HG02943 (cell line): Measurements from ENCODE around the gene GCC2.
A peak's percentile ranks its signal among the peaks of the same experiment; 100 is the strongest.
"Not testable (repeated sequence)": the region's sequence is repeated elsewhere in the genome, so short reads cannot be mapped to it uniquely, and the experiment has no call there.

ENCODE experiments used
- ATAC-seq: cut with Tn5 transposase; IDR thresholded peaks from one replicate; pipeline ENCODE4 v1.9.1; 2021; ENCODE audit warnings: mild to moderate bottlenecking, low read depth, moderate library complexity; ENCODE audit not compliant: unreplicated experiment

The GCC2 gene

GRCh38 chr2:108496167-108496566 lies 47.2 kb downstream of the GCC2 start:
- ATAC-seq = not testable (repeated sequence)

GRCh38 chr2:108507620-108508019 lies 58.6 kb downstream of the GCC2 start:
- not testable (repeated sequence) for ATAC-seq

GRCh38 chr2:108512431-108512830 lies 63.4 kb downstream of the GCC2 start:
- ATAC-seq = not testable (repeated sequence)

- not testable (repeated sequence) for ATAC-seq
These were observed 65.5 kb downstream of the GCC2 start for GRCh38 chr2:108514478-108514877.

GRCh38 chr2:108524688-108525087 lies 75.7 kb downstream of the GCC2 start:
- not testable (repeated sequence) for ATAC-seq

- ATAC-seq = not testable (repeated sequence)
These were observed 76.3 kb downstream of the GCC2 start for GRCh38 chr2:108525258-108525657.

GRCh38 chr2:108531674-108532055 lies 82.7 kb downstream of the GCC2 start:
- ATAC-seq = no peak

DNA sequence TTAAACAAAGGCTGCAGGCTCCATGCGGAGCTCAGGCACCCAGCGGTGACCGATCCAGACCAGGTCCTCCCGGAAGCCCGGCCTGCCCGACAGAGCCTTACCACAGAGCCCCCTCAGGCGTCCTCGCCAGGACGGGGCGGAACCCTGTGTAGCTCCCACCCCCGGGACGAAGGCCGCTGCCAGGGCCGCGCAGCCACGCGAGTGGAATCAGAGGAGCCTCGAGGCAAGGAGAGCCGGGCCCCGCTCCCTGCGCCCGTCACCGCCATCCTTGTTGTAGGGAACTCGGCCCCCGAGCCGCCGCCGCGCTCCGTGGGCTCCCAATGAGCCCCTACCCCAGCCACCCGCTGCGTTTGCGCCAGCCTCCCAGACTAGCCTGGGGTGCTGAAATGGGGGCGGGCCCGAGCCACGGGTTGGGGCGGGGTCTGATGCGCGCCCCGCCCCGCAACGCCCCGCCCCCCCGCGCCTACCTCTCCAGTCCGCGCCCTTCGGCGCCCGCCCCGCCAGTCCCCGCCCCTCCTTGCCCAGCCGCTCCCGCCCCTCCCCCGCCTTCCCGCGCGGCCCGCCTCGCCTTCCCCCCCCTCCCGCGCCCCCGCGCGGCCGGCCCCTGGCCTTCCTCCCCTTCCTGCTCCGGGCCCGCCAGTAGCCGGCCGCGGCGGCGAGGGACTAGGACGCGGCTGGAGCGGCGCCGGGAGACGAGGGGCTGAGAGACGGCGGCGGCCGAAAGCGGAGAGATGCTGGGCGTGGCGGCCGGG lies 85.0 kb downstream of the GCC2 start, which contains the start of gene LIMS1:
Gene LIMS1 (plus strand): TSS at position 639 of the 752 bp plus-strand sequence. CDS start 93 bp downstream, at position 732.
- peak; percentile 88 for ATAC-seq

GRCh38 chr2:108534584-108535356 lies 85.8 kb downstream of the GCC2 start:
- peak; percentile 30 for ATAC-seq

DNA sequence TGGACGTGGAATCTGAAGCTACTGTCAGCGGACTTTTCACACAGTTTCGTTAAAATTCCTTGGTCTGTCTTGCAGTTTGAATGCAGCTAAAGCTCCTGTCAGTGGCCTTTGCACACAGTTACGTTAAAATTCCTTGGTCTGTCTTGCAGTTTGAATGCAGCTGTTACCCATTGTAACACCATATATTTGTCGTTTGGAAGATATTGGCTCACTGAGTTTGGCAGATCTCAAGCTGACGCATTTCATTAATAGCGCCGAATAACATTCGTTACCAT lies 86.3 kb downstream of the GCC2 start:
- no peak for ATAC-seq

DNA sequence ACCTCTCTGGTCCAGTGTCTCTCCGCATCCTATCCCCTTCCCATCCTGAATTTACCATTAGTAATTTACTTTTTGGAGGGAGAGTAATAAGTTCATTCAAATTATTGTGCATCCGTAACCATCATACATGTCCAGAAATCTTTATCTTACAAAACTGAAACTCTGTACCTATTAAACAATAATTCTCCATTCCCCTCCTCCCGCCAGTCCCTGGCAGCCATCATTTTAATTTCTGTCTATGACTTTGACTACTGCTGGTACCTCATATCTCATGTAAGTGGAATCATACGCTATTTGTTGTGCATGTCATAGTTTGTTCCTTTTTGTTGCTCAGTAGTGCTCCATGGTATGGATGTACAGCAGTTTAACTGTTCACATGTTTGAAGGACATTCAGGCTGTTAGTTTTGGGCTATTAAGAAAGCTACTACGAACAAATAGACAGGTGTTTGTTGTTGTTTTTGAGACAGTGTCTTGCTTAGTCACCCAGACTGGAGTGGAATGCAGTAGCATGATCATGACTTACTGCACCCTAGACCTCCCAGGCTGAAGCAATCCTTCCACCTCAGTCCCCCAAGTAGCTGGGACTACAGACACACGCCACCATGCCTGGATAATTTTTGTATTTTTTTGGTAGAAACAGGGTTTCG lies 87.3 kb downstream of the GCC2 start:
- no peak for ATAC-seq

- ATAC-seq = no peak
These were observed 87.9 kb downstream of the GCC2 start for GRCh38 chr2:108536911-108537310.

- no peak for ATAC-seq
These were observed 89.1 kb downstream of the GCC2 start for GRCh38 chr2:108538000-108538625.

DNA sequence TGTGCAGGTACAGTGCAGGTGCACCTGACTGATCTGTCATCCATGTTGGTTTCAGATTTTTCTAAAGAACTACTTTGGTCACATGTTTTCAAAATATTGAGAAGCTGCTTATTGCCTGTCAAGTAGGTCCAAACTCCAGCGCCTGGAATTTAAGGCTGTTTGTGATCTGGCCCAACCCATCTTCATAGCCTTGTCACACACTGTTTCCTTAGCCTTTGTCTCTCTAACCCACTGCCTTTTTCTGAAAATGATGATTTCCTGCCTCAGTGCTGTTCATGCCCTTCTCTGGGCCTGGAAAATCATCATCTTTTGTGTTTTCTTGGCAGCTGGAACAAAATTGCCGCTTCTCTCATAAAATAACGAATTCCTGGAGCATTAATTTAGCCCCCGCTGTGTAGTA lies 92.4 kb downstream of the GCC2 start:
- no peak for ATAC-seq

GRCh38 chr2:108542071-108542470 lies 93.1 kb downstream of the GCC2 start:
- no peak for ATAC-seq

- ATAC-seq = no peak
These were observed 98.6 kb downstream of the GCC2 start for GRCh38 chr2:108547606-108548005.

DNA sequence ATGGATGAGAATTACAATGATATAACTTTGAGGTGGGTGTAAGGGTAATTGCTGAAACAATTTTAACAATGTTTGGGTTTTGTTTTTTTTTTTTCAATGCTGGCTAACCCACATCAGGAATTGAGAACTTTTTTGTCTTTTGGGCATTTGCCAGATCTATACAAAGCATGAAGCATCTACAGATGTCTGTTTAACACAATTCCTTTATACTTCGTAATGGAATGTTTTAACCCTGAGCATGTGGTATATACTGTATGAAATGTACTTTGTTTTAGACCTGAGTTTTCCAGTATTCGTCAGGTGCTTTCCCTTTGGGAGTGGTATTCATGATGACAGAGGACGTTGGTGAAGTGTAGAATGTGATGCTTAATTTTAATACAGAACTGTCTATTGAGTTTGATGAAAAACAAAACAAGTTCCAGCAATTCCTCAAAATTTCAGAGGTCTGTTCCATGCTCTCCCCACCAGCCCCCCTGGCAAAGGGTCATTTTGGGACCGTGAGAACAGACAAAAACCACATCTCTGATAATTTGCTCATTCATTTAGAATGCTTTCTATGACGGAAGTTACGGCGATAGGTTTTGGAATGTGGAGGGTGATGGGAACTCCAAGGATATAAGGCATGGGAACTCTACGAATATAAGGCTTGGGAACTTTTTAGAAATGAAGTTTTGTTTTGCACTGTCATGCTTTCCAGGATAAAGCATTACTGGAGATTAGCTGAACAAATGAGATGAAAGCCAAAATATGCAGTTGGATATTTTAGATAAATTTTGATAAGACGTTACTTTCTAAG lies 99.4 kb downstream of the GCC2 start:
- no peak for ATAC-seq

DNA sequence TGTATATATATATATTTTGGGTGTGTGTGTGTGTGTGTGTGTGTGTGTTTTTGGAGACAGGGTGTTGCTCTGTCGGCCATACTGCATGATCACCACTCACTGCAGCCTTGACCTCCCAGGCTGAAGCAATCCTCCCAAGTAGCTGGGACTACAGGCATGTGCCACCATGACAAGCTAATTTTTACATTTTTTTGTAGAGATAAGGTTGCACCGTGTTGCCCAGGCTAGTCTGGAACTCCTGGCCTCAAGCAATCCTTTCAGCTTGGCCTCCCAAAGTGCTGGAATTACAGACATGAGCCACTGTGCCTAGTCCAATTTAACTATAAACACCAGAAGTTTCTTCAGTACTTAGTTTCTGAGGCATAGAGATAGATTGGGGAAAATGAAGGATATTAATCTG lies 103.6 kb downstream of the GCC2 start:
- ATAC-seq = no peak

GRCh38 chr2:108553209-108553919 lies 104.4 kb downstream of the GCC2 start:
- ATAC-seq = no peak

DNA sequence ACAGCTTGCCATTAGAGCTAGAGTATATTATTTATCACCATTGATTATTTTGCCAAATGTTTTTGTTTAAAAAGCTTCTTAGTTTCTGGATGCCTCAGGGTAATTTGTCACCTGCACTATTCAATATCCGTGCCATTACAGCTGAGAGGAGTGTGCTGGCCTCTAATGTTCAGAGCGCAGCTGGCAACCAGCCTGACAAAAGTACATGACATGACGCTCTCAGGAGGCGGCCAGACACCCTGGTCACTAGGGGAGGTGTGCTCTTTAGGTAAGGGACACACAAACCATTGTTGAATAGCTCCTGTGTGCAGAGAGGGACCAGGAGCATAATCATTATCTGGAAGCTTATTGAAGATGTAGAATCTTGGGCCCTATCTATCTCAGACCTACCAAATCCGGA lies 105.5 kb downstream of the GCC2 start:
- no peak for ATAC-seq
